ENCODE measurements around the gene DNLZ. TPM values are rescaled to one million over a fixed set of nuclear protein-coding genes. Genes with fewer than 3 reads are reported as not detected.

DNLZ gene
- total and polyA plus RNA-seq, 2 donors (not counting 1 experiment from before 2014, with no cell fraction given), result 23.0 to 42.0 TPM

GRCh38 chr9:136340356-136341041 lies 23.0 kb downstream of the DNLZ start:
- H3K27me3 Mint-ChIP-seq, result no peaks in the 10 kb centered on the region
- H3K36me3 ChIP-seq (replicated peaks in 1 of 2; ENCODE audit: control extremely low read depth in 1 of 2, control insufficient read depth in 1 of 2, extremely low read depth in 1 of 2, insufficient read depth in 2 of 2, low read length in 1 of 2), result no peaks in the 10 kb centered on the region
- H3K9me3 ChIP-seq (ENCODE audit: control extremely low read depth in 1 of 3, control insufficient read depth in 2 of 3, insufficient read depth in 1 of 3, low read length in 2 of 3), result no peaks in the 10 kb centered on the region
- H3K4me1 Mint-ChIP-seq, result peaks cover 9% of the 10 kb centered on the region
- ATAC-seq (ENCODE audit: low read depth) (no peak), DNase-seq (no peak)
- no peaks in the 10 kb centered on the region for H3K79me2 ChIP-seq (ENCODE audit: control insufficient read depth, insufficient read depth, low read length)
- ChIA-PET CTCF (no interaction called here), POLR2A (no interaction called here)
- no peaks in the 10 kb centered on the region for H3K27me3 ChIP-seq (replicated peaks in 1 of 4; ENCODE audit: control extremely low read depth in 1 of 4, control insufficient read depth in 3 of 4, insufficient read depth in 4 of 4, low read length in 3 of 4)
- no peak overlapping the region for H3K27ac ChIP-seq (ENCODE audit: low read length in 2 of 2)
- H2AFZ ChIP-seq (ENCODE audit: insufficient read depth, low read depth, low read length, poor library complexity, severe bottlenecking), result no peak overlapping the region
- no peaks in the 10 kb centered on the region for H3K9me3 Mint-ChIP-seq (ENCODE audit: insufficient read depth)
- no peak for TF ChIP-seq EZH2 (IDR thresholded peaks at IDR 0.05; ENCODE audit: borderline replicate concordance, insufficient read depth, low read depth, low read length, poor library complexity, severe bottlenecking)
- no peak for TF ChIP-seq CTCF (IDR thresholded peaks at IDR 0.05)
- intact Hi-C loops (cut with micrococcal nuclease), result no loop called here
- H3K27ac Mint-ChIP-seq, result no peak overlapping the region
- peaks cover 3 to 6% of the 10 kb centered on the region in 2 donors for H3K4me1 ChIP-seq (ENCODE audit: control insufficient read depth in 2 of 2, insufficient read depth in 2 of 2, low read length in 2 of 2)
- no peak overlapping the region for H3K9ac ChIP-seq (ENCODE audit: low read length)
- H3K4me3 ChIP-seq (ENCODE audit: control extremely low read depth in 1 of 5, extremely low read depth in 1 of 5, insufficient read depth in 1 of 5, low read depth in 2 of 5, low read length in 4 of 5), result no peak overlapping the region
- H4K20me1 ChIP-seq (ENCODE audit: control insufficient read depth, insufficient read depth, low read length, poor library complexity, severe bottlenecking), result no peaks in the 10 kb centered on the region
- whole genome bisulfite sequencing (ENCODE audit: insufficient coverage), result 96% methylated on average over 26 of the region's 28 CpGs
- H3K4me3 Mint-ChIP-seq, result no peak overlapping the region
- no peak overlapping the region for H3K4me2 ChIP-seq (replicated peaks; ENCODE audit: low read depth, low read length, poor library complexity, severe bottlenecking)

DNA sequence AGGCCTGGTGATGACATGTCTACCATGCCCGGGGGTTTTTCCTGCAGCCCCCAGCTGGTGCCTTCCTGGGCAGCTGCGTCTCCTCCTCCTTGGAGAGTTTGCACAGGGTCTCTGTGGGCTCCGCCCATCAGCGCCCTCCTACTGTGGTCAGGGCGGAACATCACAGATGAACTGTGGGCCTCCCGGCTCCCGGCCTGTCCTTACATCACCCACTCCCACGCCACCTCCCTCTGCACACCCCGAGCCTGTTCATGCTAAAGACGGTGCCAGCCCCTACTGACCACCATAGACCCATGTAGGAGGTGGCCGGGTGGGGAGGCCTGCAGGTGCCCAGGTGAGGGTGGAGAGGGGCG lies 23.6 kb downstream of the DNLZ start:
- CTCF ChIA-PET, result interaction anchor here (0.6 kb wide), 1 partner anchor 125 kb away, joined by 3 read pairs; no protein-coding TSS in a partner anchor

More for the DNA sequence above, 23.6 kb downstream of the DNLZ start:
- Histone ChIP-seq H3K27ac (ENCODE audit: low read length in 2 of 2) (no peak overlapping the region), H3K27me3 (replicated peaks in 1 of 4; ENCODE audit: control extremely low read depth in 1 of 4, control insufficient read depth in 3 of 4, insufficient read depth in 4 of 4, low read length in 3 of 4) (no peaks in the 10 kb centered on the region), H3K36me3 (replicated peaks in 1 of 2; ENCODE audit: control extremely low read depth in 1 of 2, control insufficient read depth in 1 of 2, extremely low read depth in 1 of 2, insufficient read depth in 2 of 2, low read length in 1 of 2) (no peaks in the 10 kb centered on the region), H3K4me2 (replicated peaks; ENCODE audit: low read depth, low read length, poor library complexity, severe bottlenecking) (no peak overlapping the region), H3K4me3 (ENCODE audit: control extremely low read depth in 1 of 5, extremely low read depth in 1 of 5, insufficient read depth in 1 of 5, low read depth in 2 of 5, low read length in 4 of 5) (no peak overlapping the region), H3K9ac (ENCODE audit: low read length) (no peak overlapping the region), H3K9me3 (ENCODE audit: control extremely low read depth in 1 of 3, control insufficient read depth in 2 of 3, insufficient read depth in 1 of 3, low read length in 2 of 3) (no peaks in the 10 kb centered on the region), H2AFZ (ENCODE audit: insufficient read depth, low read depth, low read length, poor library complexity, severe bottlenecking) (no peak overlapping the region), H4K20me1 (ENCODE audit: control insufficient read depth, insufficient read depth, low read length, poor library complexity, severe bottlenecking) (no peaks in the 10 kb centered on the region), H3K79me2 (ENCODE audit: control insufficient read depth, insufficient read depth, low read length) (no peaks in the 10 kb centered on the region), H3K4me1 (ENCODE audit: control insufficient read depth in 2 of 2, insufficient read depth in 2 of 2, low read length in 2 of 2) (peaks cover 3 to 6% of the 10 kb centered on the region in 2 donors)
- no peak for TF ChIP-seq CTCF (IDR thresholded peaks at IDR 0.05)
- no peak for TF ChIP-seq EZH2 (IDR thresholded peaks at IDR 0.05; ENCODE audit: borderline replicate concordance, insufficient read depth, low read depth, low read length, poor library complexity, severe bottlenecking)
- intact Hi-C loops (cut with micrococcal nuclease), result loop anchor here (2.0 kb wide), 1 partner anchor 291 kb away; no protein-coding TSS in a partner anchor
- Mint-ChIP-seq H3K9me3 (ENCODE audit: insufficient read depth) (no peaks in the 10 kb centered on the region), H3K27ac (no peak overlapping the region), H3K4me3 (no peak overlapping the region), H3K4me1 (peaks cover 9% of the 10 kb centered on the region), H3K27me3 (no peaks in the 10 kb centered on the region)
- 96% methylated on average over 7 of the region's 12 CpGs for WGBS (ENCODE audit: insufficient coverage)
- POLR2A ChIA-PET, result no interaction called here
- ATAC-seq (ENCODE audit: low read depth), result no peak
- no peak for DNase-seq
